H1 (cell line): Measurements from ENCODE around the gene SSTR5. TPM values are rescaled to one million over a fixed set of nuclear protein-coding genes. Genes with fewer than 3 reads are reported as not detected.

Experiments used
- CTCF ChIA-PET: fragments of 300-600 bp; sonication (Branson Sonifier 250); formaldehyde crosslinking; loops from one replicate; lab custom pipeline; 2021; ENCODE audit not compliant: partially characterized antibody; lab: Charles Lee
- POLR2A ChIA-PET: fragments of 300-600 bp; sonication (Branson Sonifier 250); formaldehyde crosslinking; loops from one replicate; lab custom pipeline; 2021; ENCODE audit warnings: inconsistent platforms; ENCODE audit not compliant: partially characterized antibody; lab: Charles Lee
- DNase-seq, 2 experiments: peaks; one replicate each; pipeline versions ENCODE4 v3.0.0 to v3.0.0-alpha.2; 2010 to 2022; ENCODE audit warnings: low spot score in 2 of 2, low read depth in 1 of 2, mixed read lengths in 1 of 2
- FAIRE-seq: peaks from 2 replicates; lab custom pipeline; 2011; peaks lifted over from hg19 to GRCh38; lab: Jason Lieb, UNC
- H2AFZ ChIP-seq: 2 replicates; pipeline ENCODE4 v1.8.1; 2012; ENCODE audit warnings: low read length, inconsistent platforms
- H2AK5ac ChIP-seq: 2 replicates; pipeline ENCODE4 v1.6.1; 2013; ENCODE audit warnings: low read depth, low read length
- H2BK120ac ChIP-seq: replicated peaks from 2 replicates; pipeline ENCODE3; 2013; ENCODE audit warnings: low read depth, low read length, inconsistent platforms
- H2BK12ac ChIP-seq: 2 replicates; pipeline ENCODE4 v1.6.1; 2013; ENCODE audit warnings: low read depth, low read length
- H2BK15ac ChIP-seq: 2 replicates; pipeline ENCODE4 v1.6.1; 2013; ENCODE audit warnings: low read length
- H2BK20ac ChIP-seq: 2 replicates; pipeline ENCODE4 v1.6.1; 2013; ENCODE audit warnings: low read length
- H2BK5ac ChIP-seq: 2 replicates; pipeline ENCODE4 v1.6.1; 2013; ENCODE audit warnings: low read depth, low read length
- H3K14ac ChIP-seq: 2 replicates; pipeline ENCODE4 v1.6.1; 2013; ENCODE audit warnings: inconsistent platforms; ENCODE audit not compliant: insufficient read length
- H3K18ac ChIP-seq: 2 replicates; pipeline ENCODE4 v1.6.1; 2013; ENCODE audit warnings: low read length; ENCODE audit errors: extremely low read depth
- H3K23ac ChIP-seq: 2 replicates; pipeline ENCODE4 v1.6.1; 2013; ENCODE audit warnings: inconsistent platforms; ENCODE audit not compliant: insufficient read length
- H3K23me2 ChIP-seq: 2 replicates; pipeline ENCODE4 v1.6.1; 2013; ENCODE audit warnings: low read depth, low read length
- H3K27ac ChIP-seq: 2 replicates; pipeline ENCODE4 v1.6.1; 2011; ENCODE audit warnings: low read depth, low read length, inconsistent platforms
- H3K27me3 ChIP-seq, 4 experiments: replicated peaks in 1 of 4; 1 replicate in 1 of 4; 2 replicates in 3 of 4; pipeline versions ENCODE4 v1.6.1 to v1.8.1; 2011 to 2013; ENCODE audit warnings: low read length in 3 of 4, mild to moderate bottlenecking in 3 of 4, inconsistent platforms in 2 of 4, mixed read lengths in 2 of 4, moderate library complexity in 1 of 4; ENCODE audit not compliant: control insufficient read depth in 3 of 4, insufficient read depth in 3 of 4; ENCODE audit errors: extremely low read depth in 1 of 4
- H3K36me3 ChIP-seq, 4 experiments: 2 replicates each; pipeline versions ENCODE4 v1.6.1 to v1.8.1; 2011 to 2013; ENCODE audit warnings: mild to moderate bottlenecking in 4 of 4, low read length in 3 of 4, moderate library complexity in 2 of 4, control low read depth in 1 of 4, inconsistent platforms in 1 of 4; ENCODE audit not compliant: insufficient read depth in 4 of 4, control insufficient read depth in 2 of 4
- H3K4ac ChIP-seq: replicated peaks from 2 replicates; pipeline ENCODE3; 2013; ENCODE audit warnings: low read length, low read depth, mixed read lengths, inconsistent platforms; ENCODE audit not compliant: insufficient read length
- H3K4me1 ChIP-seq, 4 experiments: replicated peaks in 1 of 4; 1 replicate in 1 of 4; 2 replicates in 3 of 4; pipeline versions ENCODE4 v1.6.1 to v1.8.1; 2011 to 2013; ENCODE audit warnings: low read length in 3 of 4, inconsistent platforms in 2 of 4, mixed read lengths in 1 of 4; ENCODE audit not compliant: insufficient read depth in 4 of 4, control insufficient read depth in 3 of 4
- H3K4me2 ChIP-seq, 2 experiments: 2 replicates each; pipeline versions ENCODE4 v1.6.1 to v1.8.1; 2011 to 2013; ENCODE audit warnings: low read depth in 2 of 2, low read length in 2 of 2, control low read depth in 1 of 2, inconsistent platforms in 1 of 2, mild to moderate bottlenecking in 1 of 2; ENCODE audit not compliant: insufficient read depth in 1 of 2
- H3K4me3 ChIP-seq, 4 experiments: fragments of 200-600, 300-600 bp in 1 of 4; sonication (generic), shearing (Covaris generic), sonication (Bioruptor Twin) in 1 of 4; 2 replicates each; pipeline versions ENCODE4 v1.5.1 to v1.8.1; 2011 to 2016; ENCODE audit warnings: low read length in 4 of 4, low read depth in 3 of 4, control low read depth in 2 of 4, inconsistent platforms in 2 of 4, mild to moderate bottlenecking in 2 of 4, mixed read lengths in 1 of 4, moderate library complexity in 1 of 4; ENCODE audit not compliant: insufficient read depth in 2 of 4; ENCODE audit errors: extremely low read depth in 1 of 4
- H3K56ac ChIP-seq: replicated peaks from 2 replicates; pipeline ENCODE3; 2013; ENCODE audit warnings: low read depth, mild to moderate bottlenecking, mixed read lengths, low read length, inconsistent platforms; ENCODE audit not compliant: insufficient read length
- H3K79me1 ChIP-seq: 2 replicates; pipeline ENCODE4 v1.6.1; 2013; ENCODE audit warnings: low read depth, low read length, control low read depth
- H3K79me2 ChIP-seq, 2 experiments: 2 replicates each; pipeline versions ENCODE4 v1.6.1 to v1.8.1; 2012 to 2013; ENCODE audit warnings: low read length in 2 of 2, mild to moderate bottlenecking in 2 of 2, inconsistent platforms in 1 of 2; ENCODE audit not compliant: insufficient read depth in 2 of 2, control insufficient read depth in 1 of 2
- H3K9ac ChIP-seq, 4 experiments: replicated peaks in 1 of 4; 1 replicate in 1 of 4; 2 replicates in 3 of 4; pipeline versions ENCODE4 v1.6.1 to v1.8.1; 2011 to 2013; ENCODE audit warnings: low read depth in 3 of 4, low read length in 3 of 4, control low read depth in 2 of 4, mild to moderate bottlenecking in 2 of 4, moderate library complexity in 2 of 4, inconsistent platforms in 1 of 4; ENCODE audit errors: extremely low read depth in 1 of 4
- H3K9me3 ChIP-seq, 2 experiments: 2 replicates each; pipeline versions ENCODE4 v1.6.1 to v1.8.1; 2012 to 2013; ENCODE audit warnings: mild to moderate bottlenecking in 2 of 2, moderate library complexity in 2 of 2, control low read depth in 1 of 2, inconsistent platforms in 1 of 2, low read depth in 1 of 2, low read length in 1 of 2, mixed read lengths in 1 of 2; ENCODE audit not compliant: insufficient read depth in 2 of 2
- H4K20me1 ChIP-seq, 2 experiments: replicated peaks in 1 of 2; 2 replicates each; pipeline versions ENCODE3 to v1.8.1; 2011 to 2013; ENCODE audit warnings: inconsistent platforms in 2 of 2, low read length in 2 of 2, mild to moderate bottlenecking in 1 of 2; ENCODE audit not compliant: insufficient read depth in 2 of 2, control insufficient read depth in 1 of 2
- H4K5ac ChIP-seq: 2 replicates; pipeline ENCODE4 v1.6.1; 2013; ENCODE audit warnings: low read length, low read depth, mixed read lengths, inconsistent platforms; ENCODE audit not compliant: insufficient read length
- H4K8ac ChIP-seq: 2 replicates; pipeline ENCODE4 v1.8.0; 2013; ENCODE audit warnings: mild to moderate bottlenecking, moderate library complexity, low read length, inconsistent platforms; ENCODE audit not compliant: insufficient read depth; ENCODE audit errors: extremely low read depth
- H4K91ac ChIP-seq: replicated peaks from 2 replicates; pipeline ENCODE3; 2013; ENCODE audit warnings: low read length, mixed read lengths, inconsistent platforms; ENCODE audit not compliant: insufficient read length
- WGBS, 2 experiments: shearing (Covaris generic) in 1 of 2; methylation state at CpG; one replicate each; pipeline versions ENCODE4 v1.1.6 to v1.1.7; 2013 to 2015; ENCODE audit warnings: low lambda C conversion rate in 2 of 2, mixed read lengths in 2 of 2, inconsistent platforms in 1 of 2, low coverage in 1 of 2, missing lambda C conversion rate in 1 of 2; ENCODE audit not compliant: insufficient replicate concordance in 2 of 2, insufficient coverage in 1 of 2, insufficient read length in 1 of 2; ENCODE audit errors: extremely low coverage in 1 of 2, missing lambda C conversion rate in 1 of 2; 5-methylcytosine and 5-hydroxymethylcytosine counted together
- polyA plus RNA-seq, 7 experiments: library from polyadenylated mRNA; depleted of rRNA in 3 of 7; stranded (reverse) in 5 of 7; unstranded in 2 of 7; fragments of >200 nt in 5 of 7; fragments of 200-250 nt in 2 of 7; gene quantifications; 1 replicate in 5 of 7; 2 replicates in 1 of 7; 4 replicates in 1 of 7; pipeline versions ENCODE4 v1.2.1 to v1.2.3, GENCODE V29; 2011 to 2013; ENCODE audit warnings: missing spikeins in 2 of 7, mixed read lengths in 2 of 7
- total RNA-seq: library from RNA; stranded (reverse); fragmentation: NEBNext Ultra II Directional; extraction: Animal tissue kit (Norgen Biotek cat#: 25700); gene quantifications from 2 replicates; pipeline ENCODE4 v1.2.1, GENCODE V29; 2021

SSTR5 gene
- total and polyA plus RNA-seq, 2 of the 8 experiments (the other 6 are each of a cell fraction or from before 2014, with no cell fraction given) = 0.56 to 0.60 TPM

DNA sequence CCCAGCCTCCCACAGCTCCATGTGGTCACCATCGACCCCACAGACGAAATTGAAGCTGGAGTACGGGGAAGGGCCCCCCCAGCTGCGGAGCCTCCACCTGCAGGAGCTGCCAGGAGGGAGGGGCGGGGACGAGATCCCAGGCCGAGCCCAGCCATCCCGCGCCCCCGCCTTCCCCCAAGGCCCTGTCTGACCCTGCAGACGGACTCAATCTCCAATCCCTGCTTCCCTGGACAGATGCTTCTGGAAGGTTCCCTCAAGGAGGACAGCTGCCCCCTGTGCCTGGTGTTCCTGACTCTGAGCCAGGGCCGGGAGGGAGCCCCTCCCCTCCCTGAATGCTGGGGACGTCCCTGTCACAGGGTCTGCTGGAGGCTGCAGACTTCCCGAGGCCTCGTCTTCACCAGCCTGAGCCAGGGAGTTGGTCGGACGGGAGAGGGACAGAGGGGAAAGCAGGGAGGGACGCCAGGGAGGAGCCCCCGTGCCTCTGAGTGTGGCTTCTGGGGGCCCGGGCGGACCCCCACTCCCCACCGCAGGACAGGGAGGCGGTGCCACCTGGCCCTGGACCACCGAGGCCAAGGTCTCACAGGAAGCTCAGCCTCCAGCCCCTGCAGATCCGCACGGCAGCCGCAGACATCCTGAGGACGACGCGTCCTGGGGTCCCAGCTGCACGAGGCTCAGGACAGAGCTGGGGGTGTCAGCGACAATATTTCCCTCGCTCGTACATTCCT, 44.8 kb downstream of the SSTR5 start:
- no peak for DNase-seq
- POLR2A ChIA-PET = no interaction called here

More for the DNA sequence above, 44.8 kb downstream of the SSTR5 start:
- Histone ChIP-seq H3K14ac (no peak overlapping the region), H2AK5ac (no peak overlapping the region), H3K9ac (no peak overlapping the region), H3K9me3 (no peaks in the 10 kb centered on the region), H2BK5ac (no peak overlapping the region), H3K27ac (no peak overlapping the region), H3K79me1 (no peaks in the 10 kb centered on the region), H4K8ac (no peak overlapping the region; the same call in 1 of the 2 replicates), H2AFZ (no peak overlapping the region), H2BK15ac (no peak overlapping the region), H3K79me2 (no peaks in the 10 kb centered on the region), H3K27me3 (peaks cover 0 to 4% (median 0%) of the 10 kb centered on the region in 4 experiments; a peak in 3 of 7 replicates), H3K4ac (no peak overlapping the region), H3K4me2 (no peak overlapping the region), H3K36me3 (no peaks in the 10 kb centered on the region), H2BK12ac (no peak overlapping the region), H4K91ac (no peak overlapping the region), H4K20me1 (peaks cover 0 to 4% of the 10 kb centered on the region in 2 experiments), H3K4me1 (peaks cover 0 to 3% (median 0%) of the 10 kb centered on the region in 4 experiments; a peak in 2 of 7 replicates), H3K23ac (no peak overlapping the region), H3K23me2 (no peaks in the 10 kb centered on the region; the same call in 1 of the 2 replicates), H2BK120ac (no peak overlapping the region), H3K4me3 (no peak overlapping the region), H2BK20ac (no peak overlapping the region), H4K5ac (no peak overlapping the region), H3K18ac (no peak overlapping the region), H3K56ac (no peak overlapping the region)
- FAIRE-seq = no peak
- WGBS, 2 experiments = 86% methylated on average over 32 of the region's 34 CpGs; no CpG with 5 or more reads in 1 of the 2 experiments
- CTCF ChIA-PET = interaction anchor here (0.9 to 1.6 kb wide), 3 partner anchors 57 to 77 kb away, joined by 3 to 5 read pairs (median 3); no protein-coding TSS in a partner anchor
